ENCODE results near the gene ETF1. TPM values are rescaled to one million over a fixed set of nuclear protein-coding genes. Genes with fewer than 3 reads are reported as not detected.

Gene ETF1
- total and polyA plus RNA-seq, 9 of the 15 experiments (the other 6 are each of a cell fraction or from before 2014, with no cell fraction given) = 53.7 to 209 (median 164) TPM

- TF ChIP-seq HDAC6 (IDR thresholded peaks at IDR 0.05; ENCODE audit: low read depth, low read length) (no peak), U2AF2 (optimal IDR thresholded peaks at IDR 0.05; ENCODE audit: low read depth, low read length) (no peak), GATAD2B (IDR thresholded peaks at IDR 0.05; ENCODE audit: borderline replicate concordance) (no peak), ELF1 (tag; IDR thresholded peaks at IDR 0.05) (no peak), PRDM10 (IDR thresholded peaks at IDR 0.05; ENCODE audit: partially characterized antibody) (no peak), XRCC5 (IDR thresholded peaks at IDR 0.05; ENCODE audit: low read depth, low read length) (peak; percentile 52; the same call in 1 of the 2 replicates), MED1 (CRISPR knock-in tag; IDR thresholded peaks at IDR 0.05; ENCODE audit: borderline replicate concordance) (no peak), ATF4 (CRISPR knock-in tag; IDR thresholded peaks at IDR 0.05) (no peak), STAT5A (IDR thresholded peaks at IDR 0.05; ENCODE audit: borderline replicate concordance, low read length) (peak; percentile 25; the same call in 1 of the 2 replicates), MNT (conservative IDR thresholded peaks at IDR 0.05) (0 out of 4 replicates have a peak, but pooled peaks of 1 of the 2 experiments have one; percentile 23), RFX7 (CRISPR knock-in tag; IDR thresholded peaks at IDR 0.05) (no peak), JUN (IDR thresholded peaks at IDR 0.05; ENCODE audit: borderline replicate concordance, low read depth, low read length) (no peak), JUN (CRISPR knock-in tag; IDR thresholded peaks at IDR 0.05; ENCODE audit: borderline replicate concordance) (no peak), HOXB6 (CRISPR knock-in tag; IDR thresholded peaks at IDR 0.05; ENCODE audit: borderline replicate concordance) (no peak), TCF3 (CRISPR knock-in tag; IDR thresholded peaks at IDR 0.05) (no peak), FOXA3 (CRISPR knock-in tag; conservative IDR thresholded peaks at IDR 0.05 in 1 of 2, IDR thresholded peaks at IDR 0.05 in 1 of 2) (peak in 1 of 2 experiments; percentile 80; a peak in 2 of 4 replicates), ZFP36 (IDR thresholded peaks at IDR 0.05; ENCODE audit: low read depth, low read length, partially characterized antibody) (no peak), PHF21A (IDR thresholded peaks at IDR 0.05; ENCODE audit: borderline replicate concordance, low read depth) (no peak), ERF (CRISPR knock-in tag; IDR thresholded peaks at IDR 0.05) (no peak), RBM17 (IDR thresholded peaks at IDR 0.05; ENCODE audit: borderline replicate concordance, low read depth, low read length) (no peak), CREB1 (IDR thresholded peaks at IDR 0.05) (peak; percentile 52), CREB1 (CRISPR knock-in tag; IDR thresholded peaks at IDR 0.05) (0 out of 2 replicates have a peak, but pooled peaks have one; percentile 15)
Observed at GRCh38 chr5:138468133-138468965, 74.7 kb downstream of the ETF1 start (continued).
